AG04450 (cell line): ENCODE measurements around the gene MYO1A. TPM values are rescaled to one million over a fixed set of nuclear protein-coding genes. Genes with fewer than 3 reads are reported as not detected.
"Not testable (repeated sequence)": the region's sequence is repeated elsewhere in the genome, so short reads cannot be mapped to it uniquely, and the experiment has no call there.

ENCODE experiments used
- CTCF ChIA-PET: fragments of 300-600, 350-600 bp; formaldehyde crosslinking; extraction: SDS; loops from one replicate; lab custom pipeline; 2022; ENCODE audit warnings: antibody characterized with exemption, inconsistent platforms; lab: Charles Lee
- POLR2A ChIA-PET: fragments of 350-600 bp; formaldehyde crosslinking; extraction: SDS; loops from one replicate; lab custom pipeline; 2021; ENCODE audit warnings: antibody characterized with exemption, inconsistent platforms; lab: Yijun Ruan, JAX
- DNase-seq: peaks from one replicate; pipeline ENCODE4 v3.0.0-alpha.2; 2011; ENCODE audit warnings: low read depth, low spot score
- H3K27ac ChIP-seq: one replicate; pipeline ENCODE4 v1.5.1; 2012; ENCODE audit warnings: low read depth, low read length, control low read depth
- H3K27me3 ChIP-seq: one replicate; pipeline ENCODE4 v1.6.0; 2012; ENCODE audit warnings: low read length; ENCODE audit not compliant: control insufficient read depth, insufficient read depth
- H3K4me3 ChIP-seq: 2 replicates; pipeline ENCODE4 v1.5.1; 2011; ENCODE audit warnings: mild to moderate bottlenecking, low read depth, low read length, control low read depth
- H3K9me3 ChIP-seq: 2 replicates; pipeline ENCODE4 v1.5.1; 2012; ENCODE audit warnings: low read length; ENCODE audit not compliant: control insufficient read depth, insufficient read depth
- polyA plus RNA-seq: library from polyadenylated mRNA; depleted of rRNA; stranded (reverse); fragments of >200 nt; gene quantifications from 2 replicates; pipeline ENCODE4 v1.2.3, GENCODE V29; 2011
- TF ChIP-seq, protein P1 (sequence below): IDR thresholded peaks from 2 replicates; pipeline ENCODE4 v1.5.1; 2011; ENCODE audit warnings: low read depth, low read length, control low read depth, inconsistent platforms

MYO1A gene
- polyA plus RNA-seq, 1 experiment = not detected

DNA sequence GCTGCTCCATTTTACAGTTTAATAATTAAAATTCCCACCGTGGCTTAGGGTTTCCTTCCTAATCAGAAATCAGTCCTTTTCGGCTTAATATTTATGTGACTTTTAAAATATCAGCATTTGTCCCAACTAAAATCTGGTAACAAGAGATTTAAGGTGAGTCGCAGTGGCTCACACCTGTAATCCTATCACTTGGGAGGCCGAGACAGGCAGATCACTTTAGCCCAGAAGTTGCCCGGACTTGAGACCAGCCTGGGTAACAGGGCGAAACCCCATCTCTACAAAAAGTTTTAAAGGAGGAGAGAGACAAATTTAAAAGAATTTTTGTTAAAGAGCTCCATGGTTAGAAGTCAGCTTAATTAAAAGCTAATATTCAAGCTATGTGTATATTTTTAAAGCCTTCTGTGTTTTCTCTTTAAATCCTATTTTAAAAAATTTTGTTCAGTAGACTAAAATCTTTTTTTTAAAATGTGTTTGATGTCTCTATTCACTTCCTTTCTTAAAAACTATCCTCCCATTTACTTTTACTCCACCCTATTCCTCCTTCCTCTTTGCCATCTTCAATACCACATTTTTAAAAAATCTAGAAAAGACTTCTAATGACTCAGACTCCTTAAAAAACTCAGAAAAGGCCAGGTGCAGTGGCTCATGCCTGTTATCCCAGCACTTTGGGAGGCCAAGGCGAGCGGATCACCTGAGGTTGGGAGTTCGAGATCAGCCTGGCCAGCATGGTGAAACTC is 29.8 kb downstream of the MYO1A start:
- ChIA-PET POLR2A (no interaction called here), CTCF (interaction anchor here (1.3 to 1.6 kb wide), 3 partner anchors 18 to 49 kb away, joined by 4 to 6 read pairs (median 5); no protein-coding TSS in a partner anchor)
- Histone ChIP-seq H3K4me3 (no peak overlapping the region), H3K27ac (no peak overlapping the region), H3K9me3 (no peaks in the 10 kb centered on the region), H3K27me3 (peaks cover 20% of the 10 kb centered on the region)
- no peak for DNase-seq
- TF ChIP-seq, protein P1, sequence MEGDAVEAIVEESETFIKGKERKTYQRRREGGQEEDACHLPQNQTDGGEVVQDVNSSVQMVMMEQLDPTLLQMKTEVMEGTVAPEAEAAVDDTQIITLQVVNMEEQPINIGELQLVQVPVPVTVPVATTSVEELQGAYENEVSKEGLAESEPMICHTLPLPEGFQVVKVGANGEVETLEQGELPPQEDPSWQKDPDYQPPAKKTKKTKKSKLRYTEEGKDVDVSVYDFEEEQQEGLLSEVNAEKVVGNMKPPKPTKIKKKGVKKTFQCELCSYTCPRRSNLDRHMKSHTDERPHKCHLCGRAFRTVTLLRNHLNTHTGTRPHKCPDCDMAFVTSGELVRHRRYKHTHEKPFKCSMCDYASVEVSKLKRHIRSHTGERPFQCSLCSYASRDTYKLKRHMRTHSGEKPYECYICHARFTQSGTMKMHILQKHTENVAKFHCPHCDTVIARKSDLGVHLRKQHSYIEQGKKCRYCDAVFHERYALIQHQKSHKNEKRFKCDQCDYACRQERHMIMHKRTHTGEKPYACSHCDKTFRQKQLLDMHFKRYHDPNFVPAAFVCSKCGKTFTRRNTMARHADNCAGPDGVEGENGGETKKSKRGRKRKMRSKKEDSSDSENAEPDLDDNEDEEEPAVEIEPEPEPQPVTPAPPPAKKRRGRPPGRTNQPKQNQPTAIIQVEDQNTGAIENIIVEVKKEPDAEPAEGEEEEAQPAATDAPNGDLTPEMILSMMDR = no peak

DNA sequence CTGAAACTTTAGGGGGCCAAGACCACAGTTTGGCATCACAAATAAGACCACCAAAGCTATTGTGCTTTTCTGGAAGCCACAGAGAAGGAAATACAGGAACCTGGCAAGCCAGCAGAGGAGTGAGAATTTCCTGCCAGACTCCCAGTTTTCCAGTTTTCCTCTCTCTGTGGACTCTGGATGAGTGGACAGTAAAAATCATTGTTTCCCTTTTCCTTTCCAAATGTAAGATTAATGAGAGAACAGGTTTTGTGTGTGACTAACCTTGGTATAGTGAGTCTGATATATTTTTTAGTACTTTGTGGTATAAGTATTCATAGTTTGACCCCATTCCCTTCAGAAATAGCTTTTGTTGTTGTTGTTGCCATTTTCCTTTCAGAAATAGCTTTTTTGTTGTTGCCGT is 31.0 kb downstream of the MYO1A start:
- ChIA-PET POLR2A (interaction anchor here (1.0 kb wide), 1 partner anchor 10 kb away, joined by 3 read pairs; no protein-coding TSS in a partner anchor), CTCF (interaction anchor here (0.9 to 2.6 kb wide), 3 partner anchors 10 to 42 kb away, joined by 3 to 13 read pairs (median 6); no protein-coding TSS in a partner anchor)
- Histone ChIP-seq H3K9me3 (no peaks in the 10 kb centered on the region), H3K4me3 (no peak overlapping the region), H3K27ac (peak overlapping the region; percentile 47), H3K27me3 (peaks cover 26% of the 10 kb centered on the region)
- TF ChIP-seq, protein P1 = no peak
- DNase-seq = no peak

DNA sequence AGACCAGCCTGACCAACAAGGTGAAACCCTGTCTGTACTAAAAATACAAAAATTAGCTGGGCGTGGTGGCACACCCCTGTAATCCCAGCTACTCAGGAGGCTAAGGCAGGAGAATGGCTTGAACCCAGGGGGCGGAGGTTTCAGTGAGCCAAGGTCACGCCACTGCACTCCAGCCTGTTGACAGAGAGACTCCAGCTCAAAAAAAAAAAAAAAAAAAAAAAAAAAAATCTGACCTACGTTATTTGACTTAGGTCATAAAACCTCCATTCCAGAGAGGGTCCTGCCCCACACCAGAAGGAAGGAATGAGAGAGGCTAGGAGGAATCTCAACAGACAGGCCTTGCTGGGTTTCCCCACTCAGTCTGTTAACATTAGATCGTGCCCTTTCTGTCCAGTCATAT is 31.6 kb downstream of the MYO1A start:
- H3K27me3 ChIP-seq = peaks cover 31% of the 10 kb centered on the region
- not testable (repeated sequence) for DNase-seq, H3K4me3 ChIP-seq, H3K27ac ChIP-seq, H3K9me3 ChIP-seq
- ChIA-PET POLR2A (interaction anchor here (0.6 to 1.0 kb wide), 2 partner anchors 10 to 260 kb away, joined by 3 read pairs; no protein-coding TSS in a partner anchor), CTCF (interaction anchor here (0.6 to 2.6 kb wide), 7 partner anchors 10 to 440 kb away, joined by 3 to 13 read pairs (median 4); partner anchors contain the start of gene ZBTB39)

DNA sequence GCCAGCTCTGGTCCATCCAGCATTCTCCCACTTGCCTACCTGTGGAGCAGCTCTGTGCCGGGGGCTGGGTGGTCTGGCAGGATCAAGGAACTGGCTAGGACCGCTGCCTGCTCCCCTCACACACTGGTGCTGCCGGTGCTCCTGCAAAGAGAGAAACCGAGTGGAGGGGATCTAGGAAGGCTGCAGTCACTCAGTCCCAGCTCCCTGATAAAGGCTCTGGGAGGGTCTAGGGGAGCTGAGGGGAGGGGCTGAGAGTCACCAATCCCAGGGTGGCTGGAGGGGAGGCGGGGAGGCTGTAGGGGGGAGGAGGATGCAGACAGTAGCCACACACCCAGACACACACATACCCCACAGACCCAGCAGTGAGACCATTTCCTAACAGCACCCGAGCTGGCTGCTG is 33.6 kb downstream of the MYO1A start, which contains the start of gene TAC3:
TSS of gene TAC3 (minus strand) at position 182 of the 400 bp plus-strand sequence. CDS start 732 bp downstream, outside the sequence.
- no peak within 1 kb of the TSS for H3K27ac ChIP-seq
- no peak for DNase-seq
- peaks cover 43% of the 10 kb centered on the region for H3K27me3 ChIP-seq
- no peaks in the 10 kb centered on the region for H3K9me3 ChIP-seq
- TF ChIP-seq, protein P1 = no peak
- no peak within 1 kb of the TSS for H3K4me3 ChIP-seq
- ChIA-PET CTCF (interaction anchor here (0.7 to 1.5 kb wide), 5 partner anchors 8 to 380 kb away, joined by 3 to 15 read pairs (median 5); partner anchors contain the start of gene STAT6), POLR2A (no interaction called here)

DNA sequence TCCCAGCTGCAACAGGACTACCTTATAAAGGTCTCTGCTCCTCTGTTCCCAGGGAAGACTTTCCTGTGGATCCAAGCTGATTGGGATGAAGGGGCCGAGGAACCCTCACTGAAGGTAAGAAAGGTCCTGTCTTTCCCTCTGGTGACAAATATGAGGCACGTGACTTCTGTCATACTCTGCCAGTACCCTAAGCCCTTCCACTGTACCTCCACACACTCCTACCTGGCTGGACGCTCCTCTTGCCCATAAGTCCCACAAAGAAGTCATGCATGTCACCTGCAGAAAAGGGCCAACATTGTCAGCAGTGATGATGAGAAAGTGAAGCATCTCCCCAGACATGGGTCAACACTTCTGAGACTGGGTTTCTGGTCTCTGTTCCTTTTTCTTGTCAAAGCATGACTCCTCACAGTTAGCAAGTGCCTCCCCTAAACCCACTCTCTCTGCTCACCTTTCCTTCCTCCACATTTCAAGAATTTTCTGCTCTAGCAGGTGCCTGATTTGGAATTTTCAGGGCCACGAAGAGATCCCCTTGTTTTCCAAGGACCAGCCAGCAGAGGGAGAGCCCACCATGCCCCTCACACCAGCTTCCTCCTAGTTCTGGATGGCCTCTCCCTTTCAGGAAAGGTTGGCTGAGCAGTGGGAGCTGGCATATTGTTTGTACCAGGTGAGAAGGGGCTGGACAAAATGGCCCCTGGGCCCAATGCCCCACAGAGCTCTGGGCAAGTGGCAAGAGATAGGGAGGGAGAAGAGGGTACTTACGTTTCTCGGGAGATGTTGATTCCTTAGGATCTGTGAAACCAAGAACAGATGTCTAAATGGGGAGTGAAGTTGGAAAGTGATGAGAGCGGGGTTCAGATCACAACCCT is 37.1 kb downstream of the MYO1A start:
- Histone ChIP-seq H3K4me3 (no peak overlapping the region), H3K27ac (no peak overlapping the region), H3K27me3 (peaks cover 43% of the 10 kb centered on the region), H3K9me3 (no peaks in the 10 kb centered on the region)
- DNase-seq = no peak
- ChIA-PET CTCF (interaction anchor here (15.4 kb wide), 1 partner anchor 47 kb away, joined by 273 read pairs; no protein-coding TSS in a partner anchor), POLR2A (interaction anchor here (0.6 kb wide), 1 partner anchor 90 kb away, joined by 3 read pairs; no protein-coding TSS in a partner anchor)
- TF ChIP-seq, protein P1 = no peak
